ENCODE measurements around the gene KRTAP8-1. TPM values are rescaled to one million over a fixed set of nuclear protein-coding genes. Genes with fewer than 3 reads are reported as not detected.

Gene KRTAP8-1
- total and polyA plus RNA-seq, 2 donors (not counting 3 experiments of a cell fraction or from before 2014, with no cell fraction given): not detected

- H3K9me1 ChIP-seq (replicated peaks; ENCODE audit: control insufficient read depth, extremely low read depth, insufficient read depth, low read length): no peaks in the 10 kb centered on the region
- intact Hi-C loops (cut with micrococcal nuclease): no loop called here
- H4K20me1 ChIP-seq (replicated peaks; ENCODE audit: control insufficient read depth, extremely low read depth, insufficient read depth, low read length): no peaks in the 10 kb centered on the region
- H2AFZ ChIP-seq (ENCODE audit: low read depth, low read length): no peak overlapping the region
- no peak overlapping the region for H3K9ac ChIP-seq (replicated peaks; ENCODE audit: extremely low read depth, insufficient read depth, low read length)
- no peaks in the 10 kb centered on the region for H3K36me3 ChIP-seq (ENCODE audit: control insufficient read depth in 2 of 2, extremely low read depth in 1 of 2, insufficient read depth in 2 of 2, low read length in 2 of 2)
- no peaks in the 10 kb centered on the region for H3K27me3 ChIP-seq (ENCODE audit: control insufficient read depth in 2 of 2, insufficient read depth in 2 of 2, low read length in 2 of 2)
- no peak overlapping the region for H3K27ac ChIP-seq (ENCODE audit: insufficient read depth, low read depth, low read length)
- CTCF ChIA-PET: no interaction called here
- H3K4me3 ChIP-seq (replicated peaks in 1 of 3; ENCODE audit: insufficient read depth in 1 of 3, low read depth in 1 of 3, low read length in 3 of 3): no peak overlapping the region
- dilution Hi-C loops (cut with MboI; ENCODE audit: extremely low pct_ligation_motif_present, low sequenced_read_pairs): no loop called here
- BruUV-seq (replicated peaks): no TSS peak
- FAIRE-seq (no peak), DNase-seq (ENCODE audit: low read depth, low spot score) (no peak)
- H3K4me1 ChIP-seq (ENCODE audit: control insufficient read depth, extremely low read depth, insufficient read depth, low read length): no peaks in the 10 kb centered on the region
- POLR2A ChIA-PET: no interaction called here
- no peaks in the 10 kb centered on the region for H3K79me2 ChIP-seq (ENCODE audit: control insufficient read depth, insufficient read depth, low read length)
- no peak overlapping the region for H3K4me2 ChIP-seq (ENCODE audit: insufficient read depth, low read length)
- H3K9me3 ChIP-seq (replicated peaks; ENCODE audit: control insufficient read depth, insufficient read depth, low read length): peaks cover 4% of the 10 kb centered on the region
- TF ChIP-seq MYC (IDR thresholded peaks at IDR 0.05; ENCODE audit: low read depth, low read length) (no peak), POLR2A (IDR thresholded peaks at IDR 0.05; ENCODE audit: low read depth, low read length) (no peak), JUN (IDR thresholded peaks at IDR 0.05; ENCODE audit: borderline replicate concordance, insufficient read depth, insufficient read length, low read depth) (no peak), GATA2 (IDR thresholded peaks at IDR 0.05; ENCODE audit: insufficient read depth, insufficient read length, low read depth, low read length) (no peak), MAX (IDR thresholded peaks at IDR 0.05; ENCODE audit: insufficient read depth, insufficient read length) (no peak), FOS (IDR thresholded peaks at IDR 0.05; ENCODE audit: borderline replicate concordance, insufficient read depth, low read length) (no peak), EZH2 (IDR thresholded peaks at IDR 0.05; ENCODE audit: borderline replicate concordance, low read depth, low read length, severe bottlenecking) (no peak), CTCF (IDR thresholded peaks at IDR 0.05; ENCODE audit: extremely low read depth in 1 of 2, insufficient read depth in 1 of 2, low read depth in 1 of 2, low read length in 2 of 2) (no peak), POLR2AphosphoS5 (IDR thresholded peaks at IDR 0.05; ENCODE audit: insufficient read depth, low read depth, low read length) (no peak)
Observed at GRCh38 chr21:30779249-30779648, 33.8 kb downstream of the KRTAP8-1 start.

All from endothelial cell of umbilical vein (primary cell).